Bronchial epithelial cell (primary cell): ENCODE results near the gene CIC. TPM values are rescaled to one million over a fixed set of nuclear protein-coding genes. Genes with fewer than 3 reads are reported as not detected.

Experiments used
- DNase-seq: peaks from one replicate; pipeline ENCODE4 v3.0.0-alpha.2; 2010; ENCODE audit warnings: low read depth
- FAIRE-seq: peaks from 2 replicates; lab custom pipeline; 2011; peaks lifted over from hg19 to GRCh38; lab: Jason Lieb, UNC
- H3K27me3 ChIP-seq: 2 replicates; pipeline ENCODE4 v1.5.1; 2011; ENCODE audit warnings: low read length; ENCODE audit not compliant: control insufficient read depth, insufficient read depth
- H3K36me3 ChIP-seq: 2 replicates; pipeline ENCODE4 v1.5.1; 2011; ENCODE audit warnings: low read length; ENCODE audit not compliant: control insufficient read depth, insufficient read depth
- H3K4me3 ChIP-seq: 2 replicates; pipeline ENCODE4 v1.5.1; 2011; ENCODE audit warnings: mild to moderate bottlenecking, low read depth, low read length, control low read depth
- total RNA-seq: library from RNA; depleted of rRNA; stranded (reverse); fragments of >200 nt; gene quantifications from 2 replicates; pipeline ENCODE4 v1.2.1, GENCODE V29; 2014
- TF ChIP-seq, protein P1 (sequence below): IDR thresholded peaks from 2 replicates; pipeline ENCODE4 v1.5.1; 2011; ENCODE audit warnings: mild to moderate bottlenecking, moderate library complexity, low read length, control low read depth, inconsistent platforms; ENCODE audit not compliant: insufficient read depth, severe bottlenecking

CIC gene
- total RNA-seq, 1 donor from 2014 or later: 7.1 TPM

- Histone ChIP-seq H3K27me3 (no peaks in the 10 kb centered on the region), H3K4me3 (no peak overlapping the region), H3K36me3 (peaks cover 16% of the 10 kb centered on the region)
- FAIRE-seq: no peak
- TF ChIP-seq, protein P1, sequence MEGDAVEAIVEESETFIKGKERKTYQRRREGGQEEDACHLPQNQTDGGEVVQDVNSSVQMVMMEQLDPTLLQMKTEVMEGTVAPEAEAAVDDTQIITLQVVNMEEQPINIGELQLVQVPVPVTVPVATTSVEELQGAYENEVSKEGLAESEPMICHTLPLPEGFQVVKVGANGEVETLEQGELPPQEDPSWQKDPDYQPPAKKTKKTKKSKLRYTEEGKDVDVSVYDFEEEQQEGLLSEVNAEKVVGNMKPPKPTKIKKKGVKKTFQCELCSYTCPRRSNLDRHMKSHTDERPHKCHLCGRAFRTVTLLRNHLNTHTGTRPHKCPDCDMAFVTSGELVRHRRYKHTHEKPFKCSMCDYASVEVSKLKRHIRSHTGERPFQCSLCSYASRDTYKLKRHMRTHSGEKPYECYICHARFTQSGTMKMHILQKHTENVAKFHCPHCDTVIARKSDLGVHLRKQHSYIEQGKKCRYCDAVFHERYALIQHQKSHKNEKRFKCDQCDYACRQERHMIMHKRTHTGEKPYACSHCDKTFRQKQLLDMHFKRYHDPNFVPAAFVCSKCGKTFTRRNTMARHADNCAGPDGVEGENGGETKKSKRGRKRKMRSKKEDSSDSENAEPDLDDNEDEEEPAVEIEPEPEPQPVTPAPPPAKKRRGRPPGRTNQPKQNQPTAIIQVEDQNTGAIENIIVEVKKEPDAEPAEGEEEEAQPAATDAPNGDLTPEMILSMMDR: no peak
- DNase-seq: no peak
Measured at GRCh38 chr19:42249149-42249750, 19.8 kb upstream of the CIC start.

GRCh38 chr19:42249769-42250168 lies 19.3 kb upstream of the CIC start:
- TF ChIP-seq, protein P1: no peak
- Histone ChIP-seq H3K4me3 (no peak overlapping the region), H3K27me3 (no peaks in the 10 kb centered on the region), H3K36me3 (peaks cover 16% of the 10 kb centered on the region)
- DNase-seq: no peak
- FAIRE-seq: no peak

- Histone ChIP-seq H3K27me3 (no peaks in the 10 kb centered on the region), H3K36me3 (peaks cover 16% of the 10 kb centered on the region), H3K4me3 (no peak overlapping the region)
- no peak for DNase-seq
- TF ChIP-seq, protein P1: no peak
- peak; percentile 13 for FAIRE-seq
Measured at GRCh38 chr19:42250183-42250665, 18.8 kb upstream of the CIC start.

- Histone ChIP-seq H3K4me3 (no peak overlapping the region), H3K27me3 (no peaks in the 10 kb centered on the region), H3K36me3 (peaks cover 16% of the 10 kb centered on the region)
- DNase-seq (no peak), FAIRE-seq (no peak)
- TF ChIP-seq, protein P1: no peak
Measured at GRCh38 chr19:42250666-42251531, 18.2 kb upstream of the CIC start.

- Histone ChIP-seq H3K36me3 (peaks cover 16% of the 10 kb centered on the region), H3K4me3 (no peak overlapping the region), H3K27me3 (no peaks in the 10 kb centered on the region)
- TF ChIP-seq, protein P1: no peak
- DNase-seq (no peak), FAIRE-seq (no peak)
Measured at GRCh38 chr19:42251572-42252358, 17.3 kb upstream of the CIC start.
